HG03439 (cell line): ENCODE results near the gene OR10C1.

Experiments used
- ATAC-seq: cut with Tn5 transposase; IDR thresholded peaks from one replicate; pipeline ENCODE4 v1.9.1; 2021; ENCODE audit warnings: mild to moderate bottlenecking, moderate library complexity; ENCODE audit not compliant: unreplicated experiment

The OR10C1 gene

DNA sequence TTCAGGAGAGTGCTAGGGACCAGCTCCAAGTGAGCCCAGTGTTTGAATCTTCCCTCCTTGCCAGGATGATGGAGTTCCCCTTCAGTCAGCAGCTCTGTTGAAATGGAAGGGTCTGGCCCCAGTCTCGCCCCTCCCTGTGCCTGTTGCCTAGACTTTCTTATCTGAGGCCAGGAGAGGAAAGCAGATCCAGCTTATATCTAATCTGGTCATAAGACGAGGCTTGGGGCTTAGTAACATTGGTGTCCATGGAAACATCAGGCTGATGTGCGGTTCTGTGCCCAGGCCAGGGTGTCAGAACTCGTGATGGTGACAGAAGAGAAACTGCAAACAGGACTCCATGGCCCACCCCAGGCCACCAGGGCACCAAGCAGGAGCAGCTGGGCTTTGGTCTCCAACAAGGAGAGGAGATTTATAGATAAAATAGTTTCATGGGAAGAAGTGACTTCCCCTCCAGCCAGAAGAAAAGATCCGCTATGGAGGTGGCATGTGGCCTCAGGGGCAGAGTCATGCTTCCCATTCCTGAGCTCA is 38.9 kb downstream of the OR10C1 start:
- ATAC-seq, result no peak

DNA sequence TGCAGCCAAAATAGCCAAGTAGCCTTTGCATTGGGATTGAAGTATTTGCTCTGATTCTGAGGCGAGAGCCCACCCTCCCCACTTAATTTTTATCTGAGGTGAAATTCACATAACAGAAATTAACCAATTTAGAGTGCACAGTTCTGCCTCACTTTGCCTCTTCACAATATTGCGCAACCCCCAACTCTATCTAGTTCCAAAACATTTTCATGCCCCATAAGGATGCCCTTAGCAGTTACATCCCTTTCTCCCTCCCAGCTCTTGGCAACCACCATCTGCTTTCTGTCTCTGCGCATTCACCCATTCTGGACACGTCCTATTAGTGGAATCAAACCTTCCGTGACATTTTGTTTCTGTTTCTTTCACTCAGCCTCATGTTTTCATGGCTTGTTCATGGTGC is 39.6 kb downstream of the OR10C1 start:
- no peak for ATAC-seq

DNA sequence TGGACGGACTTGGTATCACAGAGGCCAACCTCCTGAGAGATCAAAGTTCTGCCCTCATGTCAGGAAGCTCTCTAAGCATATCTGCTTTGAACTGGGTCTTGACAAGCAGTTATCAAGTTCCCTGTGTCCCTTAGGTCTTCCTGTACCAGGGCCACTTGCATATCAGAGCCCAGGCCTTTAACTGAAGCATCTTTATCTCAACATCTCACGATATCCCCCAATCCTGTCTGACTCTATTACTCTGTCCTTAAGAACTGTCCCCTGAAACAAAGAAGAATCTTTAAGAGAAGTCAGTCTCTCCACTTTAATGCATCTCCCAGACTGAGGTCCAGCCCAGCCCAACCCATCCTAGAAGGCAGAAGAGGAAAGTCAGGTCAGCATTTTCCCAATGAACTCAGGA is 40.5 kb downstream of the OR10C1 start:
- no peak for ATAC-seq

DNA sequence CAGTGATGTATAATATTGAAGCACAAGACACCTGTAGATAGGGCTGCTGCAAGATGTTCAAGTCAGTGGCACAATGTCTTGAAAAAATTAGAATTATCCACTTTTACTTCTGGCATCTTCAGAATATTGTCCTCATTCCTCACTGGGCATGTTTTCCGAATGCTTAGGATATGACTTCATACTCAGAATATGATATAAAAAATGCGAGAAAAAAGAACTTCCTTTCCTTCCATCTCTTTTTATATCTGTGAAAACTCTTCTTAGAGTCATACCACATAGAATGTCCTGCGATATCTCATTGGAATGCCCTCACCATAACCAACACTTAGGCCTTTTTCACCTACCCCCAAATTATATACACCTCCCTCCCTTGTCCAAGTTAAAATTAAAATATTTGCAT is 44.1 kb downstream of the OR10C1 start:
- ATAC-seq, result no peak

DNA sequence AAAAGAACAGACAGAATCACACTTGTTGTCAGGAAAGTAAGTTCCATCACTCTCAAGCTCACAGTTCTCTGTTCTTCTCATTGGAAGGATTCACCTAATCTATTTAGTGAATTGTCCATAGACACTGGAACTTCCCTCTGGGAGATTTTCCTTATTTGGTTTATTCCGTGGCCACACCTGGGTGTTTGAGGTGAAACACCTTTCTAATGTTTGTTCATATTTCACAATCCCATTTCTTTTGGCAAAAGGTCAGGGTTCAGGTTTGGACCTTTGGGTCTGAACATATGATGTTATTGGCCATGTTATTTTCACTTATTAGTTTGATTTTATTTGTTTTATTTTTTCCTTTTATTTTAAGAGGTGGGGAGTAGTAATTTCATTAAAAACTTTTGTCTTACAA is 44.6 kb downstream of the OR10C1 start:
- no peak for ATAC-seq

DNA sequence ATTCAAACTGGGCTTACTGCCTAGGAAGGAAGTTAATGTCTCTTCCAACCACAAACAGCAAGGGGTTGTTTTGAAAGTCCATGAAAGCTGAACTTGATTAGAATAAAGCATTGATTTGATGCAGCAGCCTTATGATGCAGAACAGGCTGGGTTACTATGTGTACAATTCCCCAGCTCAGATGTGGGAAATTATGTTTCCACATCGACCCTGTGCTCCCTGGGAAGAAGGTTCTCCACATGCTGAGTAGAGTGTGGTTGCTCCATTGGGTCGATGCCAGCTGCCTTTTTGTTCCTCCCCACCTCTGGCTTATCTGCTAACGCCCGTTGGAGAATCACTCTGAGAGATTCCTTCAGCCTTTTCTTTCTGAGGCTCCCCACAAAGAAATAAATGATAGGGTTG is 47.5 kb downstream of the OR10C1 start:
- ATAC-seq, result no peak

DNA sequence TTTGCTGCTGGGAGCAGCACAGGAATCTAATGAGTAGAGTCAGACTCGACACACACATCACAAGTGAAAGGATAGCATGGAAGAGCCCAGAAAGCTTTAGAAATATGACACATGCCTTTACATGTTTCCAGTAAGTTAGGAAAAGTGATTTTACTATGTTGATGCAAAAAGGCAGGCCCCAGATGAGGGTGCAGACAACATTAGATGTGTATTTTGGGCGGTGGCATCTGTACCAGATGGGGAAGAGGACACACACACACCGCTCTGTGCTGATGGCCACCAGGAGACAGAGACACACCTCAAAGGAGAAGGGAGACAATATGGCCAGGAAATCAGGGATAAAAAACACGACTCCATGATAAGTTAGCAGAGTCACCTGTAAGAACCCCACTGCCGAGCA is 48.0 kb downstream of the OR10C1 start:
- no peak for ATAC-seq

DNA sequence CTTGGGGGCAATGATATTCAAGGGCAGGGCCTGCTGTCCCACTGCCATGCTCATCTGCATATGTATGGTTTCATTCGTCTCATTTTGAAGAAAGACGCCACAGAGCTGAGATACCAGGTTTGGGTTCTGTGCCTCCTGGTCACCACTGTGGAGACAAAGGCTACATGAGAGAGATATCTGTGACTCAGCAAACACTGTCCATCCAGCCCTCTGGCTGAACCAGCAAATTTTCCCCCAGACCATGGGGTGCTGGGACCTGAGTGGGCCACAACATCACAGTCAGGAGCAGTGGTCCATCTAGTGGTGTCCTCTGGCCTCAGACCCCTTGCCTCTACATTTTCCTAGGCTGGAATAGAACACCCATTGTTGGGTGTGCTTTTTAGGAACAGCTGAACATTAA is 48.6 kb downstream of the OR10C1 start, which contains the start of gene MAS1L:
Gene MAS1L, minus strand, starts transcription at position 297 of the 400 bp plus-strand sequence. Its CDS starts 54 bp downstream, at position 243.
- ATAC-seq, result no peak

DNA sequence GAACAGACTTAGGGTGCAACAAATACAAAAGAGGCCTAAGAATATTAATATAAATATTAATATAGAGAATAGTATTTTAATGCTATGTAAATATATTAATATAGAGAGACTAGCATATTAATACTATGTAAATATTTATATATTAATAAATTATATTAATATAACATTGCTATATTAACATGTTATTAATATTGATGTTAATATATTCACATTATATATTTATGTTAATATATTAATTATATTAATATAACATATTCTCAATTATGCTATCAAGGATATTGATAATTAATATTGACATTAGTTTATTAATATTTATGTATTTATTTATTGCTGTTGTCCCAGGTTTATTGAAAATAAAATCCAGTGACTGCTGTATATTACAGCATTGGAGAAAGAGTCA is 49.8 kb downstream of the OR10C1 start:
- ATAC-seq, result no peak

DNA sequence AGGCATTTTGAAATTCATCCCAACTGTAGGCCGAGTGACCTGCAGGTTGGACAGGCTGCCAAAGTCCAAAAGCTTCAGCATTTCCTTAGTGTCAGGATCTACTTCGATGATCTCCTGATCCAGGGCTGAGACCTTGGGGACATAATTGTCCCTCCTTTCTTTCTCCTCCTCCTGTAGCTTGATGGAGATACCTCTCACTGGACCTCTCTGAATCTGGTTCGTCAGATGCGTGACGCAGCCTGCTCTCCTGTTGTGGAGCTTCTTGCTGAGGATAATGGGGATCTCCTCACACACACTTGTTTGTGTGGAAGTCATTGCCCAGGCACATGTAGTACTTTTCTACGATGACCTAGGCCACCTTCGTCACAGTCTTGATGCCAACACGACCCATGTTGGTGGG is 50.2 kb downstream of the OR10C1 start:
- ATAC-seq, result no peak

DNA sequence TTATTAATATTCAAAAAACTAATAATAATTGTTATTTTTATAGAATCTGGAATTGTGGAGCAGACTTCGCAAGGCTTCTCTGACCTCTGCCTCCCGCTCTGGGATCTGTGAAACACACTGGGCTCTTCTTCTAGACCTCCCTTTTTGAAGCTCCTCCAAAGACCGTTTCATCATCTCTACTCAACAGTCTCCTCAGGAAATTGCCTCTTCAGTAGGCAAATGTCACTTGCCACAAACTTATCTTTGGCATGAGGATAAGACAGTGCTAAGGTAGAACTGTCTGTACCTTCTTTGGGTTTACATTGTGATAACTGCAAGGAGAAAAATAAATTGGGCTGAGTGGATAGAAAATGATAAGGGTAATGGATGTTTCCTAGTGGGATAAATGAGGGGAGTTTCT is 50.9 kb downstream of the OR10C1 start:
- ATAC-seq, result no peak

DNA sequence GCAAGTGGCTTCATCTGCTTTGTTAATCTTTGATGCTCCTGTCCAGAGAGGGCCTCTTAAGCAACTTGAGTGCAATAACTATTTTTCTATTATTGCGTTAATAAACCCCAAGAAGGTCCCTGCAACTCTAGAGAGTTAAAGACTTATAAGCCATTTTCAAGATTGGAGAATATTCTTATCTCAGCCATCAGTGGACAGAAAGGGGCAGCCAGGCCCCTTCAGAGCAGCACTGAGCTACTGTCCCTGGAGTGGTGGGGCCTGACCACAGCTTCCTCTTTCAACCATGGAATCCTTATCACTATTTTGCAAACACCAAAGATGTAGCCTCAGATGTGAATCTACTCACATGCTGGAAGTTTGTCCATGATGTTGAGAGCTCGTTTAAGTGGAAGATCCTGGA is 51.4 kb downstream of the OR10C1 start:
- no peak for ATAC-seq
